ENCODE data around the gene LOXL3. TPM values are rescaled to one million over a fixed set of nuclear protein-coding genes. Genes with fewer than 3 reads are reported as not detected.

Gene LOXL3
- polyA plus RNA-seq, 1 donor from 2014 or later: 20.1 TPM

- no peak overlapping the region for H2AFZ ChIP-seq (ENCODE audit: low read depth, low read length)
- no peaks in the 10 kb centered on the region for H3K79me2 ChIP-seq (replicated peaks; ENCODE audit: insufficient read depth, low read length)
- no peaks in the 10 kb centered on the region for H3F3A ChIP-seq (ENCODE audit: insufficient read depth, low read length, poor library complexity, severe bottlenecking)
- no peaks in the 10 kb centered on the region for H3K36me3 ChIP-seq (ENCODE audit: insufficient read depth, low read length)
- H3K27me3 ChIP-seq (ENCODE audit: insufficient read depth, low read depth, low read length): peaks cover 24% of the 10 kb centered on the region
- H3K9me3 ChIP-seq (ENCODE audit: low read length): no peaks in the 10 kb centered on the region
- no peak overlapping the region for H3K27ac ChIP-seq (ENCODE audit: low read length)
- no peak for TF ChIP-seq SMC3 (conservative IDR thresholded peaks at IDR 0.05; ENCODE audit: poor library complexity)
- no peak for TF ChIP-seq EP300 (conservative IDR thresholded peaks at IDR 0.05; ENCODE audit: poor library complexity, severe bottlenecking)
- TF ChIP-seq CTCF (IDR thresholded peaks at IDR 0.05; ENCODE audit: poor library complexity, severe bottlenecking): no peak
- TF ChIP-seq POLR2AphosphoS5 (IDR thresholded peaks at IDR 0.05): no peak
- TF ChIP-seq MXI1 (conservative IDR thresholded peaks at IDR 0.05; ENCODE audit: poor library complexity, severe bottlenecking): no peak
- TF ChIP-seq REST (IDR thresholded peaks at IDR 0.05; ENCODE audit: borderline replicate concordance): no peak
- no peak overlapping the region for H3K4me2 ChIP-seq (ENCODE audit: low read length)
- no peaks in the 10 kb centered on the region for H3K9me2 ChIP-seq (ENCODE audit: insufficient read depth, low read length)
- no peaks in the 10 kb centered on the region for H4K20me1 ChIP-seq (ENCODE audit: insufficient read depth)
- H3K9ac ChIP-seq (ENCODE audit: low read length): no peak overlapping the region
- no peak overlapping the region for H3K4me3 ChIP-seq (ENCODE audit: low read length)
These were observed 4.8 kb upstream of the LOXL3 start for GRCh38 chr2:74558284-74559230.

- Histone ChIP-seq H3K9me2 (ENCODE audit: insufficient read depth, low read length) (no peaks in the 10 kb centered on the region), H3K27me3 (ENCODE audit: insufficient read depth, low read depth, low read length) (peaks cover 25% of the 10 kb centered on the region), H3K4me3 (ENCODE audit: low read length) (no peak overlapping the region), H4K20me1 (ENCODE audit: insufficient read depth) (no peaks in the 10 kb centered on the region), H3K9ac (ENCODE audit: low read length) (no peak overlapping the region), H3K4me2 (ENCODE audit: low read length) (no peak overlapping the region), H3K36me3 (ENCODE audit: insufficient read depth, low read length) (no peaks in the 10 kb centered on the region), H3K27ac (ENCODE audit: low read length) (no peak overlapping the region), H3K9me3 (ENCODE audit: low read length) (no peaks in the 10 kb centered on the region), H2AFZ (ENCODE audit: low read depth, low read length) (no peak overlapping the region), H3F3A (ENCODE audit: insufficient read depth, low read length, poor library complexity, severe bottlenecking) (no peaks in the 10 kb centered on the region), H3K79me2 (replicated peaks; ENCODE audit: insufficient read depth, low read length) (no peaks in the 10 kb centered on the region)
- no peak for TF ChIP-seq REST (IDR thresholded peaks at IDR 0.05; ENCODE audit: borderline replicate concordance)
- TF ChIP-seq POLR2AphosphoS5 (IDR thresholded peaks at IDR 0.05): no peak
- no peak for TF ChIP-seq EZH2 (IDR thresholded peaks at IDR 0.05; ENCODE audit: borderline replicate concordance, insufficient read depth, low read length, poor library complexity, severe bottlenecking)
- TF ChIP-seq EP300 (conservative IDR thresholded peaks at IDR 0.05; ENCODE audit: poor library complexity, severe bottlenecking): no peak
- TF ChIP-seq CTCF (IDR thresholded peaks at IDR 0.05; ENCODE audit: poor library complexity, severe bottlenecking): no peak
- no peak for TF ChIP-seq SMC3 (conservative IDR thresholded peaks at IDR 0.05; ENCODE audit: poor library complexity)
These were observed 3.2 kb upstream of the LOXL3 start for GRCh38 chr2:74556831-74557370.
